NOMO-1 (cell line): Measurements from ENCODE around the gene MROH9.
"Not testable (repeated sequence)": the region's sequence is repeated elsewhere in the genome, so short reads cannot be mapped to it uniquely, and the experiment has no call there.

Experiments
- DNase-seq, 2 experiments: peaks; one replicate each; lab custom pipeline; 2025; ENCODE audit not compliant: unreplicated experiment in 2 of 2; lab: John Stamatoyannopoulos, UW

MROH9 gene

GRCh38 chr1:170935231-170935630, at the start of gene MROH9:
Gene MROH9, plus strand, starts transcription at chr1:170935534. Its CDS starts 10,023 bp downstream, at chr1:170945557.
- no peak for DNase-seq

GRCh38 chr1:170885551-170885950, 49.8 kb upstream of the MROH9 start:
- DNase-seq = peak; percentile 3

DNA sequence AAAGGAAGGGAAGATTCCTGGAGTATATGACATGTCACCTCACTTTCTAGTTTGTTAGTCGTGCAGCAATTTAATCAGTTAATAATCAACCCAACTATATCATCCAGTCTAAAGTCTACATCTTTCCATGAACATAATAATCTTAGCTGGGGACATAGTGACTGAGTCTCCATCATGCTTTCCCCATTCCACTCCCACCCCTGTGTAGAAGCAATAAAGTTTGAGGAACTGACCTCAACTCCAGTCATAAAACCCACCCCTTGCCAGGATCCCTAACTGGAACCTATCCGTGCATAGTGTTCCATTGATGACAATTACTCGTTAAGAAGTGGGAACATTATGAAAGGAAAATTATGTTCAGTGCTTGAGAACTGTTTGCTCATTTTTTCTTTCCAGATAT, 48.9 kb upstream of the MROH9 start:
- no peak for DNase-seq

DNA sequence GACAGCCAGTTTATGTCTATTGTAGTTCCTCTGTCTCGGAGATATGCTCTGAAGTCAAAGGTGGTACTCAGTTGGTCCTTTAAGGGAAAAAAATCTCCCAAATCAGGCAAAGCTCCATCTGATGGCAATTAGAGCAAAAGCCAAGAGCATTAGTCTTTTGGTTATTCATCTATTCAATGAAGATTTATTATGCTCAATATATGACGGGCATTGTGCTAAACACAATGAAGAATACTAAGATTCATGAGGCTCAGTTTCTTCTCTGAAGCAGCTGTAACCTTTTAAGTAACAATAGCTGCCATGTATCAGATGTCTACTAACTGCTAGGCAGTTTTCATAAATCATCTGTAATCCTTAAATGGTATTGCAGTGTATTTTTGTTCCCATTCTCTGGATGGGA, 47.6 kb upstream of the MROH9 start:
- DNase-seq = no peak

DNA sequence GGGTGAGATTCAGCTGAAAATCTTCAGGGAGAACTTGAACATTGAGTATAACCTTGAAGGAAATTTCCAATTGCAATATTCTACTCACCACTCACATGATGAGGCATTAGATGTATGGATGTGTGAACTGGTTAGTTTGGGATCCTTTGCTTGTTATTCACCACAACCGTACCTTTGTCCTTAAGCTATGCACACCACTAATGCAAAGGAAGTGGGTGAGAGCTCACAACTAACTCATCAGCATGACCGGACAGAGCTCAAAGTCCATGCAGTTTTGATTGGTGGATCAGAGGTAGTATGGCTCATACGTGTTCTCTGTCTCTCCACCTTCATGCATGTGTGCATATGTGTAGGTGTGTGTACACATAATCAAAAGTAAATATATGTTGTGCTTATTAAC, 43.5 kb upstream of the MROH9 start:
- DNase-seq = no peak

DNA sequence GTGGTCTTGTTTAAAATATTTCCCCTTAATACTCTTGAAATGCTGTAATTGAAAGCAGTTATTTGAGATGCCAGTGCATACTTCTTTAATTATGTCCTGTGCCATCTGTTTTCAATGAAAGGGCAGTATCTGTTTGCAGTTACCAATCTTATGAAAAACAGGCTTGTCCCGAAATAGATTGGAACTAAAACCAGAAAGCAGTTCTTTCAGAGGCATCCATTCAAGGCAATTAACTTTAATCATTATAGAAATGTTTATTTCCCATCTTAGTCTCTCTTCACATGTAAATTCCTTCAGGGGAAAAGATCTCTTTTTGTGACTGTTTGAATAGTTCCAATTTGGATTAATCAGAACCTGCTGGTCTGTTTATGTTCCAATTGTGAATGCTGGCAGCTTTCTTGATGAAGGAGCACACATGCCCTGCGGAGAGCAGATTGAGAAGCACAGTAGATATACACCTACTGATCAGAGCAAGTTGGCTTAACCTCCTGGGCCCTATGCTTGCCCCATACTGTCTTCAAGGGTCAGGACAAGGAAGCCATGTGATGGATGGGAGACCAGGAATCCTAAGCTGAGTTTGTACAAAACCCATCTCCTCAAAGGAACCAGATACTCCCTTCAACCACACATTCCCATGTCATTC, 41.6 kb upstream of the MROH9 start:
- no peak for DNase-seq

GRCh38 chr1:170903961-170904360, 31.4 kb upstream of the MROH9 start:
- no peak for DNase-seq

DNA sequence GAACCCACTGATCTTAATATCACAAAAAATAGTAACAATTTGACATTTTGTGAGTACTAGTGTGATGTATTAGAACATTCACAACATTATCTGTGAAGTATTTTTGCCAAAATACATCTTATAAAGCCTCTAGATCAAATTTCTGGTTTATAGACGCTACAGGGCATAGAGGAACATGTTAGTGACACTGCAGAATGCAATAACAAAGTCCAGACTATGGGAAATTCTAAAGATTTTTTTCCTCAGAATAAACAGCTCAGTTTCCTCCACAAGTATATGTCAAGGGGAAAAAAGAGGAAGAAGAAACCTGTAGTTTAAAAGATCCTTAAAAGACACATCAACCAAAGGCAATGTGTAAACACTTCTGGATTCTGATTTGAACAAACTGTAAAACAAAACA, 26.4 kb upstream of the MROH9 start:
- no peak for DNase-seq

DNA sequence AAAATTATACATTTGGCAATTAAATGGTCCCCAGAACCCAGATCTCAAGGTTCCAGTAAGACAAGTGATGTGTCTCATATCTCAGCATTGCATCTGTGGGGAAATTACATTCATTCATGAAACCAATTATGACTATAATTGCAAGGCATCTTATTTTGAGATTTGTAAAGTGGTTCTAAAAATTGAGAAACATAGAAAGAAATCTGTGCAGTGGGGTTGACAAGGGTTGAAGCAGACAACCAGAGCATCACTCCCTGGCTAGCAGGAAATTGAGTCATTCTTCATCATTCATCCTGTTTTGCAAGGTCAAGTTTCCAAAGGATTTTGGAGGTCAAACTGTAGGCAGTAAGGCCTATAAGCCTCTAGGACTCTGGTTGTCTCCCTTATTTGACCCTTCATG, 25.1 kb upstream of the MROH9 start:
- no peak for DNase-seq

DNA sequence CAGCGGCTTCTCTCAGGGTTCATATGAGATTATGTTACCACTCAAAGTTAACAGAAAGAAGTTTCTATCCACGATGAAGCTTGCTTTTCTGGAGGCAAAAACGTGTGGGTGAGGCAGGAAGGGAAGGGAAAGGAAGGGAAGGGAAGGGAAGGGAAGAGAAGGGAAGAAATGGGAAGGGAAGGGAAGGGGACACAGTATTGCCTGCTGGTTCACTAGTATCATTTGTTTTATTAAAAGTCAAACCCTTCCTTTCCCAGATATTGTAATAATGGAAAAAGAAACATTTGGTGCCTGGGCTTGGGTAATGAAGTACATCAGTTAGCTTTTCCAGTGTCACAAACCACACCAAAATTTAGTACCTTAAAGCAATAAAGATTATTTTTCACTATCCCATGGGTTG, 18.0 kb upstream of the MROH9 start:
- DNase-seq = no peak

DNA sequence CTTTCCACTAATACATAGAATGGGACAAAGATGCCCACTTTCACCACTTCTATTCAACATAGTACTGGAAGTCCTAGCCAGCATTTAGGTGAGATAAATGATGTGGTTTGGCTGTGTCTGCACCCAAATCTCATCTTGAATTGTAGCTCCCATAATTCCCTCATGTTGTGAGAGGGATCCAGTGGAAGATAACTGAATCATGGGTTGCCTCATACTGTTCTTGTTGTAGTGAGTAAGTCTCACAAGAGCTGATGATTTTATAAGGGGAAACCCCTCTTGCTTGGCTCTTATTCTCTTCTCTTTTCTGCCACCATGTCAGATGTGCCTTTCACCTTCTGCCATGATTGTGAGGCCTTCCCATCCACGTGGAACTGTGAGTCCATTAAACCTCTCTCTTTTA, 10.7 kb upstream of the MROH9 start:
- not testable (repeated sequence) for DNase-seq

- DNase-seq = no peak
Measured at GRCh38 chr1:170927955-170928840, 7.1 kb upstream of the MROH9 start.

DNA sequence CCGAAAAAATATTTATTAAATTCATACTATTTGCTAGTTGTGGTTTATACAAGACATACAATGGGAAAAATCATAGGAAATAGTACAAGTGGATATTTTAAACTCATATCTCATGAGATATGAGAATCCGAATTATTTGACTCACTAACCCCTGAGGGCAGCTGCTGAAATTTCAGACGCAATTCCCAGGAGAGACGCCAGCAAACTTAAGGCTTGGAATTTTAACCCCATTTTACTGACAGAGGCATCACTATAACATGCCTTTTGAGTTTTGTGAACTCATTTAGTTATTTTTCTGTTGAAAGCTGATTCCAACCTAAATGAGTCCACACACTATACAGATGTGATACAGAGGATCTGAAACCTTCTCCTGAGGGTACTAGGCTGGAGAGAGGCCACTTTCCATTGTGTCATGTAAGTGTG, 5.9 kb upstream of the MROH9 start:
- DNase-seq = no peak

DNA sequence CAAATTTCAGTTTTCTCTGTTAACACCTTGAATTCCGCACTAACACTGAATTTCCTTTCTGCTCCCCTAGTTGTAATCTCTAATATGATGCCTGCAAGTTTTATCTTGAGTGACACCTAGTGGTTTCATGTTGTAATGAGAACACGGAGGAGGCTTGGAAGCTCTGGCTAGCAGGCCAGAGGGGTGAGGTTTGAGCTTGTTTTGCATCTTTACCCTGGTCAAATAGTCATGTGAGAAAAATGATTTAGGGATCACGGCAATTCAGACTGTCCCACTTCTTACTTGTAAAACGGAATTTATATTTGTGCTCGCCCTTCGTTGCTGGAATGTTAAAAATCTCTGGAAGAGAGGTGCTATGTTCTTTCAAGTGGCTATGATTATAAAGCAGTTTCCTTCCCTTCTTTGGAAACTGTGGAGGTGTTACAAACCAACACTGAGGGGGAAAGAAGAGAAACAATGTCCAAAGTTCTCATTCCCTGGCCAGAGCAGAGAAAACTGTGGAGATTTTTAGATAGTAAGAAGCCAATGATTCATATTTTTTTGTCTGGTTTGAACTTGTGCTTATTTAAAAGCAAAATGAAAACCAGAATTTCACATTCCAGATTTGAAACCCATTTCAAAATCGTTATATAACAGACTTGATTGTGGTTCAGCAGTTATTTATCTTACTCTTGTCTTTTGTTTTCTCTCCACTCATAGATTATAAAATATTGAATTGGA, 5.3 kb upstream of the MROH9 start:
- DNase-seq = peak in 1 of 2 experiments; percentile 24

DNA sequence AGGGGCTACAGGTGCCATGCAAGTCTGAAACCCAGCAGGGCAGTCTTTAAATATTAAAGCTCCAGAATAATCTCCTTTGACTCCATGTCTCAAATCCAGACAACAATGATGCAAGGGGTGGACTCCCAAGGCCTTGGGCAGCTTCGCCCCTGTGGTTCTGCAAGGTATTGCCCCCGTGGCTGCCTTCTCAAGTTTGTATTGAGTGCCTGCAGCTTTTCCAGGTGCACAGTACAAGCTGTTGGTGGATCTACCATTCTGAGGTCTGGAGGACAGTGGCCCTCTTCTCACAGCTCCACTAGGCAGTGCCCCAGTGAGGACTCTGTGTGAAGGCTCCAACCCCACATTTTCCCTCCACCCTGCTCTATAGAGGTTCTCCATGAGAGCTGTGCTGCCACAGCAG, 3.7 kb upstream of the MROH9 start:
- DNase-seq = no peak

DNA sequence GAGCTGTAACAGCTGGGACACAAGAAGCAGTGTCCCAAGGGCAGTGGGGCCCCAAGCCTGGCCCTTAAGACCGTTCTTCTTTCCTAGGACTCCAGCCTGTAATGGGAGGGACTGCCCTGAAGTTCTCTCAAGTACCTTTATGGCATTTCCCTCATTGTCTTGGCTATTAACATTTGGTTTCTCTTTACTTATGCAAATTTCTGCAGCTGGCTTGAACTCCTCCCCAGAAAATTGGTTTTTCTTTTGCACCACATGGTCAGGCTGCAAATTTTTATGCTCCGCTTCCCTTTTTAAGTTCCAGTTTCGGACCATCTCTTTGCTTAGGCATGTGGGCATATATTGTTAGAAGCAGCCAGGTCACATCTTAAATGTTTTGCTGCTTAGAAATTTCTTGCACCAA, 3.1 kb upstream of the MROH9 start:
- peak; percentile 28 to 31 for DNase-seq

GRCh38 chr1:170938281-170938680, 2.9 kb downstream of the MROH9 start:
- no peak for DNase-seq

- no peak for DNase-seq
Measured at GRCh38 chr1:170939476-170939875, 4.1 kb downstream of the MROH9 start.

- DNase-seq = not testable (repeated sequence)
Measured at GRCh38 chr1:170951744-170952143, 16.4 kb downstream of the MROH9 start.

DNA sequence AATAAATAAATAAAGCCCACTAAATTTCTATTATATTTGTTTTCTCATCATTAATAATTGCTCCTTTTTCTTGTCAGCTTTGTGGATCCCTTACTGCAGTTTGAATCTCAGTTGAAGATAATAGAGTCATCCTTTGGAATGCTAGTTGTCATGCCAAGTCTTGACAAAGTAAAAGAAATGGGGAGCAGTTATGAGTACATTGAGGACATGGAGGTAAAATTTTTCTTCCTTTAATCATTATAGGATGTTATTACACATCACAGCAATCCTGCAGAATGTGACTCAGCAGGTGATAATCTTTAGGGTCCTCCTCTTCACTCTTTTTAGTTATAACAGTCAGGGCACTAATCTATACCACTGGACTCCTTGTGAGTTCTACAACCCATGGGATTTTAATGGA, 24.1 kb downstream of the MROH9 start:
- no peak for DNase-seq

DNA sequence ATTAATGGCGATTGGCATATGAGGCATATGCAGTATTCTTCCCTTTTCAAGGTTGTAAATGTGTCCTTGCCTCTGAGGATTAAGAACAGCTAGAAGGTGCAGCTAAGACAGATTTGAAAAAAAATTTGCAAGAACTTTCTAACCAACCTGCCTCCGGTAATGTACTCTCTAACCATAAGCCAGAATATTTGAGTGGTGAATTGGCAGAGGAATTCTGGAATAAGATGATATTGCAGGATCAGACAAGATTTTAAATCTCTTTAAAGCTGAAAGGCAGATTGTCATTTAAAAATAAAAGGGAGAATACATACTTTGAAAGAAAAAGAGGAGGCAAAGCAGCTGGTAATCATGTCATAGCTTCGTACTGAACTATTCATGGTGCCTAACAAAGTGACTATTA, 29.2 kb downstream of the MROH9 start:
- no peak for DNase-seq
